ENCODE data around the gene C3AR1. TPM values are rescaled to one million over a fixed set of nuclear protein-coding genes. Genes with fewer than 3 reads are reported as not detected.

The C3AR1 gene
- total and polyA plus RNA-seq, 10 donors = 6.9 to 43.6 (median 32.4) TPM

DNA sequence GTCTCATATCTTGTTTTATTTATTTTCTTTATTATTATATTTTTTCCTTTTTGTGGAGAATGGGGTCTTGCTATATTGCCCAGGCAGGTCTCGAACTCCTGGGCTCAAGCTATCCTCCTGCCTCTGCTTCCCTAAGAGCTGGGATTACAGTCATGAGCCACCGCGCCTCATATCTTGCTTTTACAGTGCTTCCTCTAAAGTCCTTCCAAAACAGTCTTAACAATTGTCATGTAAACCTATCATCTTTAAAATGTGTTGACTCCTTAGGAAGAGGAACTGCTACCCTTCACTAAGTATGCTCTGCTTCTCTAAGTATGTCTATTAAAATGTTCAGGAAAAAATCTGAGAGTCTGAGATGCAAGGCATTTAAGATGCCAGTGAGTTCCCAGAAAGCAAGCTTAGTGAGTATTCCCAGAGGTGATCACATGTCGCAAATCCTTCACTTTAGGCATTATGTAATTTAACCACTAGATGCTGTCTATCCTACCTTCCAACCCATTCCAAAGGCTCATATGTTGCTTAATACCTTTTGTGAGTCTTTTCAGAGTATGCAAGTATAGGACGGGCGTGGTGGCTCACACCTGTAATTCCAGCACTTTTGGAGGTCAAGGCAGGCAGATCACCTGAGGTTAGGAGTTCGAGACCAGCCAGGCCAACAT is 53.4 kb downstream of the C3AR1 start:
- DNase-seq = no peak
- no peaks in the 10 kb centered on the region for H3K4me1 ChIP-seq
- intact Hi-C loops (cut with DNase I; ENCODE audit: low total_unique reads) = no loop called here
- H3K27me3 ChIP-seq (replicated peaks in 1 of 7) = peaks cover 0 to 72% (median 15%) of the 10 kb centered on the region in 7 donors
- TF ChIP-seq POLR2A (IDR thresholded peaks at IDR 0.05) (no peak), POLR2AphosphoS5 (IDR thresholded peaks at IDR 0.05) (no peak)
- TF ChIP-seq, protein P1, sequence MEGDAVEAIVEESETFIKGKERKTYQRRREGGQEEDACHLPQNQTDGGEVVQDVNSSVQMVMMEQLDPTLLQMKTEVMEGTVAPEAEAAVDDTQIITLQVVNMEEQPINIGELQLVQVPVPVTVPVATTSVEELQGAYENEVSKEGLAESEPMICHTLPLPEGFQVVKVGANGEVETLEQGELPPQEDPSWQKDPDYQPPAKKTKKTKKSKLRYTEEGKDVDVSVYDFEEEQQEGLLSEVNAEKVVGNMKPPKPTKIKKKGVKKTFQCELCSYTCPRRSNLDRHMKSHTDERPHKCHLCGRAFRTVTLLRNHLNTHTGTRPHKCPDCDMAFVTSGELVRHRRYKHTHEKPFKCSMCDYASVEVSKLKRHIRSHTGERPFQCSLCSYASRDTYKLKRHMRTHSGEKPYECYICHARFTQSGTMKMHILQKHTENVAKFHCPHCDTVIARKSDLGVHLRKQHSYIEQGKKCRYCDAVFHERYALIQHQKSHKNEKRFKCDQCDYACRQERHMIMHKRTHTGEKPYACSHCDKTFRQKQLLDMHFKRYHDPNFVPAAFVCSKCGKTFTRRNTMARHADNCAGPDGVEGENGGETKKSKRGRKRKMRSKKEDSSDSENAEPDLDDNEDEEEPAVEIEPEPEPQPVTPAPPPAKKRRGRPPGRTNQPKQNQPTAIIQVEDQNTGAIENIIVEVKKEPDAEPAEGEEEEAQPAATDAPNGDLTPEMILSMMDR (IDR thresholded peaks at IDR 0.05 in 8 of 11, conservative IDR thresholded peaks at IDR 0.05 in 3 of 11) = no peak
- H3K9me3 ChIP-seq = no peaks in the 10 kb centered on the region
- no peaks in the 10 kb centered on the region for H3K36me3 ChIP-seq
- no peak overlapping the region for H3K4me3 ChIP-seq
- no peak overlapping the region for H3K27ac ChIP-seq
- WGBS, 5 donors = 86 to 91% (median 88%) methylated on average over 7 of the region's 7 CpGs

DNA sequence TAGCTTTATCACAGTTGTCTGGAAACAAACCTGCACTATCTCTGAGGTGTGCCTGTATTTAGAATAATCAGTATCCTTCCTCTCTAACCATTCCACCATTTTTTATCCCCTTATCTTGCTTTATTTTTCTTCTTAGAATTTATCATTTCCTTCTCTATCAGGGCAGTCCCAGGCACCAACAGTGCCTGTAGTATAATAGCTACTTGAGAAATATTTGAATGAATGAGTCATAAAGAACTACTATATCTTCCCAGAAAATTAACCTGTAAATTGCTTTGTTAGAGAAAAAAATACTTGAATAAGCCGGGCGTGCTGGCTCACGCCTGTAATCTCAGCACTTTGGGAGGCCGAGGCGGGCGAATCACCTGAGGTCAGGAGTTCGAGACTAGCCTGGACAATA is 54.8 kb downstream of the C3AR1 start:
- WGBS, 5 donors = 79 to 95% (median 88%) methylated on average over 7 of the region's 7 CpGs
- TF ChIP-seq, protein P1 (IDR thresholded peaks at IDR 0.05 in 8 of 11, conservative IDR thresholded peaks at IDR 0.05 in 3 of 11) = no peak
- TF ChIP-seq POLR2AphosphoS5 (IDR thresholded peaks at IDR 0.05) = no peak
- no peak for TF ChIP-seq POLR2A (IDR thresholded peaks at IDR 0.05)
- H3K27ac ChIP-seq = no peak overlapping the region
- no peaks in the 10 kb centered on the region for H3K9me3 ChIP-seq
- no peaks in the 10 kb centered on the region for H3K4me1 ChIP-seq
- no peak for DNase-seq
- H3K4me3 ChIP-seq = no peak overlapping the region
- H3K27me3 ChIP-seq (replicated peaks in 1 of 7) = peaks cover 0 to 57% (median 3%) of the 10 kb centered on the region in 7 donors
- no peaks in the 10 kb centered on the region for H3K36me3 ChIP-seq
- intact Hi-C loops (cut with DNase I; ENCODE audit: low total_unique reads) = no loop called here

Other genes starting within 250 kb of the C3AR1 start
- gene SLC2A14, start 193.4 kb downstream of the C3AR1 start, total RNA-seq = 1 to 10 TPM in 3 of 7 donors, under 1 TPM in 2, not detected in 2; 0.37 to 7.4 (median 2.9) TPM
- not detected for gene SLC2A14, start 193.4 kb downstream of the C3AR1 start, polyA plus RNA-seq
- 100 to 1,000 TPM in 6 of 7 donors, 10 to 100 TPM in 1; 74.6 to 869 (median 213) TPM for gene SLC2A3, start 130.2 kb downstream of the C3AR1 start, total RNA-seq
- gene SLC2A3, start 130.2 kb downstream of the C3AR1 start, polyA plus RNA-seq = 10 to 100 TPM; 10.7 to 16.5 (median 14.6) TPM
- gene FOXJ2, start 33.6 kb downstream of the C3AR1 start, total RNA-seq = 10 to 100 TPM; 15.5 to 20.9 (median 18.4) TPM
- 1 to 10 TPM; 3.7 to 6.5 (median 5.6) TPM for gene FOXJ2, start 33.6 kb downstream of the C3AR1 start, polyA plus RNA-seq
- gene NECAP1, start 15.9 kb upstream of the C3AR1 start, total RNA-seq = 10 to 100 TPM; 33.4 to 46.6 (median 36.6) TPM
- gene NECAP1, start 15.9 kb upstream of the C3AR1 start, polyA plus RNA-seq = 10 to 100 TPM; 13.9 to 22.8 (median 15.4) TPM
- gene CLEC4A, start 57.3 kb upstream of the C3AR1 start, total RNA-seq = 10 to 100 TPM in 2 of 7 donors, 1 to 10 TPM in 5; 5.2 to 19.6 (median 8.2) TPM
- 10 to 100 TPM in 2 of 3 donors, 1 to 10 TPM in 1; 8.4 to 15.3 (median 10.3) TPM for gene CLEC4A, start 57.3 kb upstream of the C3AR1 start, polyA plus RNA-seq
- gene ZNF705A, start 90.7 kb upstream of the C3AR1 start, total RNA-seq = under 1 TPM in 1 of 7 donors, not detected in 6; 0.19 TPM
- not detected for gene ZNF705A, start 90.7 kb upstream of the C3AR1 start, polyA plus RNA-seq
- gene FAM90A1, start 161.3 kb upstream of the C3AR1 start, total RNA-seq = under 1 TPM in 5 of 7 donors, not detected in 2; 0.14 to 0.73 (median 0.19) TPM
- gene FAM90A1, start 161.3 kb upstream of the C3AR1 start, polyA plus RNA-seq = under 1 TPM; 0.20 to 0.35 (median 0.32) TPM

Data from spleen (tissue), 11 donors.